Left lung (tissue), 10 donors: Measurements from ENCODE around the gene FXYD3. TPM values are rescaled to one million over a fixed set of nuclear protein-coding genes. Genes with fewer than 3 reads are reported as not detected.
A peak's percentile ranks its signal among the peaks of the same experiment; 100 is the strongest.

Experiments used
- ATAC-seq: fragments of 200-7000 bp; cut with Tn5 transposase; one replicate; pipeline ENCODE4 v1.9.1; 2020; ENCODE audit warnings: moderate library complexity
- DNase-seq, 4 donors: peaks; one replicate each; pipeline ENCODE4 v3.0.0-alpha.2; 2013 to 2020
- H3K27ac ChIP-seq, 2 donors: fragments of 200-600 bp; sonication (generic) in 1 of 2; one replicate each; pipeline versions ENCODE4 v1.5.0 to v1.8.0; 2020 to 2021
- H3K27me3 ChIP-seq, 2 donors: fragments of 200-600 bp; sonication (generic) in 1 of 2; one replicate each; pipeline versions ENCODE4 v1.5.0 to v1.8.0; 2020 to 2021
- H3K36me3 ChIP-seq, 2 donors: fragments of 200-600 bp; sonication (generic) in 1 of 2; one replicate each; pipeline versions ENCODE4 v1.5.0 to v1.8.0; 2020 to 2021
- H3K4me1 ChIP-seq, 2 donors: fragments of 200-600 bp; one replicate each; pipeline ENCODE4 v1.8.0; 2021
- H3K4me3 ChIP-seq, 2 donors: fragments of 200-600 bp; sonication (generic) in 1 of 2; one replicate each; pipeline versions ENCODE4 v1.5.0 to v1.8.0; 2020 to 2021; ENCODE audit warnings: mild to moderate bottlenecking in 1 of 2
- H3K9me3 ChIP-seq, 2 donors: fragments of 200-600 bp; sonication (generic) in 1 of 2; one replicate each; pipeline versions ENCODE4 v1.5.0 to v1.8.0; 2020 to 2021
- intact Hi-C, 2 donors: fragments of 100-400 bp; cut with DNase I; formaldehyde crosslinking; loops; one replicate each; pipeline versions ENCODE4 v1.11.2 to v1.14.2; 2022
- polyA plus RNA-seq, 6 donors: library from polyadenylated mRNA; unstranded; fragments of 120-200 nt; gene quantifications; one replicate each; pipeline ENCODE4 v1.2.1, GENCODE V29; 2013; ENCODE audit not compliant: insufficient read length in 6 of 6
- total RNA-seq, 2 donors: library from RNA; stranded (reverse); fragmentation: NEBNext Ultra II Directional; extraction: Animal tissue kit (Norgen Biotek cat#: 25700); gene quantifications; one replicate each; pipeline ENCODE4 v1.2.1, GENCODE V29; 2021
- TF ChIP-seq, protein P1 (sequence below), 2 donors: fragments of 200-600 bp; sonication (generic) in 1 of 2; IDR thresholded peaks; one replicate each; pipeline versions ENCODE4 v1.5.0 to v1.8.0; 2021; ENCODE audit warnings: antibody characterized with exemption in 2 of 2
- donor health status: DM: no; HTN: yes; CAD: no.
- donor health status: DM: no; HTN: no; CAD: no.

FXYD3 gene
- total and polyA plus RNA-seq, 8 donors, result 17.5 to 207 (median 27.1) TPM

DNA sequence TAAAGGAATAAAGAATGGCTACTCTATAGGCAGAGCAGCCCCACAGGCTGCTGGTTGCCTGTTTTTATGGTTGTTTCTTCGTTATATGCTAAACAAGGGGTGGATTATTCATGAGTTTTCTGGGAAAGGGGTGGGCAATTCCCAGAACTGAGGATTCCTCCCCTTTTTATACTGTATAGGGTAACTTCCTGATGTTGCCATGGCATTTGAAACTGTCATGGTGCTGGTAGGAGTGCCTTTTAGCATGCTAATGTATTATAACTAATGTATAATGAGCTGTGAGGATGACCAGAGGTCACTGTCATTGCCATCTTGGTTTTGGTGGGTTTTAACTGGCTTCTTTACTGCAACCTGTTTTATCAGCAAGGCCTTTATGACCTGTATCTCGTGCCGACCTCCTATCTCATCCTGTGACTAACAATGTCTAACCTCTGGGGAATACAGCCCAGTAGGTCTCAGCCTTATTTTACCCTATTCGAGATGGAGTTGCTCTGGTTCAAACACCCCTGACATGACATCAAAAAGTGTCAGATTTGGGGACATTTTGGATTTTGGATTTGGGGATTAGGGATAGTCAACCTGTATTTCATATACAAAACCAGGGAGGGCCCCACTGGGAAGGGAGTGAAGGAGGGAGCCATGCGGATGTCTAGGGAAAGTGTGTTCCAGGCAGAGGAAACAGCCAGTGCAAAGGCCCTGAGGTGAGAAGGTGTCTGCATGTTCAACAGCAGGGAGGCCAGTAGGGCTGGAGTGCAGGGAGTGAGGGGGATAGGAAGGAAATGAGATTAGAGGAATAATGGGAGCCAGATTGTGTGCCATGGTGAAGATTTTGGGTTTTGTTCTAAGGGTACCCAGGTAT is 49.8 kb downstream of the FXYD3 start:
- H3K36me3 ChIP-seq, result peaks cover 0 to 99% of the 10 kb centered on the region in 2 donors
- intact Hi-C loops, result no loop called here

DNA sequence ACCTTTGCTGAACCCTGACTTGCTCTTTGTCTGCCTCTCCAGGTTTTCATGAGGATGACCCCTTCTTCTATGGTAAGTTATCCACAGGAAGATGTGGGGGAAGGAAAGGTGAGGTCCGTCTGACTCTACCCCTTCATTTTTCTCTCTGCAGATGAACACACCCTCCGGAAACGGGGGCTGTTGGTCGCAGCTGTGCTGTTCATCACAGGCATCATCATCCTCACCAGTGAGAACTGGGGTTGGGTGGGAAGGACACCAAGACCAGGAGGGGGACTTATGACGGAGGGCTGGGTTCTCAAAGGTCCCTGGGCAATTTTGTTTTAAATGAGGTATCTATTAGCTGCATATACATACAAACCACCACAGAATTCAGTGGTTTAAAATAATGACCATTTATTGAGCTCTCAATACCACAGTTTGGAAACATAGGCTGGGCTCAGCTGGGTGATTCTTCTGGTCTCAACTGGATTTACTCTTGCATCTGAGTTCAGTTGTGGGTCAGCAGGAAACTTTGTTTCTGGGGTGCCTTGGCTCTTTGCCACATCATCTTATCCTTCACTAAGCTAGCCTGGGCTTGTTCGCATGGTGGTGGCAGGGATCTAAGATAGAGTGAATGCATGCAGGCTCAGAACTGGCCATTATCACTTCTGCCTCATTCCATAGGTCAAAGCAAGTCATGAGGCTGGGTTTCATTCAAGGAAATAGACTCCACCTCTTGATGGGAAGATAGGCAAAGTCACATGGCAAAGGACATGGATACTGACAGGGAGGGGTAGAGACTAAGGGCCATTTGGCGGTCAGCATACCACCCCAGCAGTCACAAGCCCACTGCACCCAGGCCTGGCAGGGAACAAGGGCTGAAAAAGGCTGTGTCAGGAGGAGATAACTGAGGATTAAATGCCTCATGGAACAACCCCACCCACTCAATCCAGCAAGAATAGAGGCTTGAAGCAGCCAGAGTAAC is 50.8 kb downstream of the FXYD3 start:
- Histone ChIP-seq H3K9me3 (peaks cover 0 to 50% of the 10 kb centered on the region in 2 donors), H3K4me1 (peaks cover 0 to 18% of the 10 kb centered on the region in 2 donors), H3K4me3 (no peak overlapping the region), H3K27me3 (no peaks in the 10 kb centered on the region), H3K27ac (peak overlapping the region in 1 of 2 donors; percentile 28), H3K36me3 (peaks cover 0 to 93% of the 10 kb centered on the region in 2 donors)
- DNase-seq, result no peak
- intact Hi-C loops, result no loop called here
- ATAC-seq, result no peak
- TF ChIP-seq, protein P1, sequence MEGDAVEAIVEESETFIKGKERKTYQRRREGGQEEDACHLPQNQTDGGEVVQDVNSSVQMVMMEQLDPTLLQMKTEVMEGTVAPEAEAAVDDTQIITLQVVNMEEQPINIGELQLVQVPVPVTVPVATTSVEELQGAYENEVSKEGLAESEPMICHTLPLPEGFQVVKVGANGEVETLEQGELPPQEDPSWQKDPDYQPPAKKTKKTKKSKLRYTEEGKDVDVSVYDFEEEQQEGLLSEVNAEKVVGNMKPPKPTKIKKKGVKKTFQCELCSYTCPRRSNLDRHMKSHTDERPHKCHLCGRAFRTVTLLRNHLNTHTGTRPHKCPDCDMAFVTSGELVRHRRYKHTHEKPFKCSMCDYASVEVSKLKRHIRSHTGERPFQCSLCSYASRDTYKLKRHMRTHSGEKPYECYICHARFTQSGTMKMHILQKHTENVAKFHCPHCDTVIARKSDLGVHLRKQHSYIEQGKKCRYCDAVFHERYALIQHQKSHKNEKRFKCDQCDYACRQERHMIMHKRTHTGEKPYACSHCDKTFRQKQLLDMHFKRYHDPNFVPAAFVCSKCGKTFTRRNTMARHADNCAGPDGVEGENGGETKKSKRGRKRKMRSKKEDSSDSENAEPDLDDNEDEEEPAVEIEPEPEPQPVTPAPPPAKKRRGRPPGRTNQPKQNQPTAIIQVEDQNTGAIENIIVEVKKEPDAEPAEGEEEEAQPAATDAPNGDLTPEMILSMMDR (IDR thresholded peaks at IDR 0.05), result no peak

More for the DNA sequence above, 49.8 kb downstream of the FXYD3 start:
- Histone ChIP-seq H3K4me3 (no peak overlapping the region), H3K27ac (no peak overlapping the region), H3K9me3 (peaks cover 0 to 50% of the 10 kb centered on the region in 2 donors), H3K27me3 (no peaks in the 10 kb centered on the region), H3K4me1 (peaks cover 0 to 10% of the 10 kb centered on the region in 2 donors)
- ATAC-seq, result no peak
- DNase-seq, result no peak
- TF ChIP-seq, protein P1 (IDR thresholded peaks at IDR 0.05), result no peak

DNA sequence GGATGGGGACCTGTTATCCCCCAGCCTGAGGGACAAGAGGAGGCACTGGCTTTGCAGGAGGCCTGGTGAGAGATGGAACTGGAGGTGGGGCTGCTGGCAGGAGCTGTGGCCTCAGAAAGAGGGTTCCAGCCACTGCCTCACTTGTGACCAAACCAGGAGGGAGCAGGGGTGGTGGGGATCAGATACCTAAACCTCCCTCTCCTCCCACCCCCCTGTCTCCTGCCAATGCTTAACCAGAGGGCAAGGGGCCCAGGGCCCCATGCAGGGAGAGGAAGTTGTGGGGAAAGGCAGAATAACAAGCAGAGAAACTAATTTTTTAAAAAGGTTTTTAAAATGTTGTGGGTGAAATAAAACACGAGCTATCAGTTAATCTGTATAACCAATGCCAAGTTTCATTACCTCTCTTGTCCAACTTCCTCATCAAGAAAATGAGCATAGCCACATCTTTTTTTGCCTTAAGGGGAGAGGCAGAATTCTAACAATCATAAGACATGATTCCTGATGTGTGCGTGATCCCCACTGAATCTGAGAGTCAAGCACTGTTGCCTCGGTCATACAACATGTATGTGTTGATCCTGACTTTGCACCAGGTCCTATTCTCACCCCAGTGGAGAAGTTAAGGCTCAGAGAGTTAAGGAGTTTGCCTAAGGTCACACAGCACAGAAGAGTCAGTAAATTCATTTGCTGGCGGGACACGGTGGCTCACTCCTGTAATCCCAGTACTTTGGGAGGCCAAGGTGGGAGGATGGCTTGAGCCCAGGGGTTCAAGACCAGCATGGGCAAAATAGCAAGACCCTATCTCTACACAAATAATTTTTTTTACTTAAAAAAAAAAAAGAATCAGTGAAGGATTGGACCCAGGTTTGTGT is 51.9 kb downstream of the FXYD3 start:
- H3K27ac ChIP-seq, result peak overlapping the region in 1 of 2 donors; percentile 28
- ATAC-seq, result no peak
- TF ChIP-seq, protein P1 (IDR thresholded peaks at IDR 0.05), result no peak
- intact Hi-C loops, result no loop called here
- H3K4me1 ChIP-seq, result peaks cover 0 to 24% of the 10 kb centered on the region in 2 donors
- H3K36me3 ChIP-seq, result peaks cover 0 to 82% of the 10 kb centered on the region in 2 donors
- no peaks in the 10 kb centered on the region for H3K27me3 ChIP-seq
- no peak overlapping the region for H3K4me3 ChIP-seq
- no peak for DNase-seq
- peaks cover 0 to 40% of the 10 kb centered on the region in 2 donors for H3K9me3 ChIP-seq

DNA sequence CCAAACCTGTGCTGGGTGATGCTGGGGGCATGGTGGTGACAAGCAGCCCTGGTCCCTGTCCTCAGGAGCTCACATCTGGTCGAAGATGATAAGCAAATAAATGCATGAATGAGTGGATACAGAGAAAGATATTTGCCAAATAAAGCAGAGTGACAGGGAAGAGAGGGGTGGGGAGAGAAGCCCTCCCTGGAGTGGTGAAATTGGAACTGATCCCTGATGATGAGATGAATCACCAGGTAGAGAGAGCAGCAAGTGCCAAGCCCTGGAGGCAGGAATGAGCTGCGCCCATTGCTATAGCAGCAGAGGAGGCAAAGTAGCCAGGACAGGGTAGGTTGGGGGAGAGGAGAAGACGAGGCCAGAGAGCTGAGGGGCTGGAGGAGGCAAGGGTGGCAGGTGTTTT is 52.6 kb downstream of the FXYD3 start:
- TF ChIP-seq, protein P1 (IDR thresholded peaks at IDR 0.05), result no peak
- Histone ChIP-seq H3K4me1 (peaks cover 0 to 24% of the 10 kb centered on the region in 2 donors), H3K4me3 (no peak overlapping the region), H3K27me3 (no peaks in the 10 kb centered on the region), H3K27ac (no peak overlapping the region), H3K9me3 (peaks cover 0 to 33% of the 10 kb centered on the region in 2 donors), H3K36me3 (peaks cover 0 to 75% of the 10 kb centered on the region in 2 donors)
- intact Hi-C loops, result no loop called here
- DNase-seq, result no peak
- peak; percentile 64 for ATAC-seq
